Measurements from ENCODE around the gene CCL20. TPM values are rescaled to one million over a fixed set of nuclear protein-coding genes. Genes with fewer than 3 reads are reported as not detected.
"Not testable (repeated sequence)": the region's sequence is repeated elsewhere in the genome, so short reads cannot be mapped to it uniquely, and the experiment has no call there.

Gene CCL20
- total RNA-seq, 1 experiment from 2014 or later: 3.8 TPM

DNA sequence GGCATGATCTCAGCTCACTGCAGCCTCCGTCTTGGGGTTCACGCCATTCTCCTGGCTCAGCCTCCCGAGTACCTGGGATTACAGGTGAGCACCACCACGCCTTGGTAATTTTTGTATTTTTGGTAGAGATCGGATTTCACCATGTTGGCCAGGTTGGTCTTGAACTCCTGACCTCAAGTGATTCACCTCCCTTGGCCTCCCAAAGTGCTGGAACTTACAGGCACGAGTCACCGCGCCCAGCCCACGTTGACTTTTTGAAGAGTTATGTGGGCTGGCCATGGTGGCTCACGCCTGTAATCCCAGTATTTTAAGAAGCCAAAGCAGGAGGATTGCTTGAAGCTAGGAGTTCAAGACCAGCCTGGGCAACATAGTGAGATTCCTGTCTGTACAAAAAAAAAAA, 20.8 kb downstream of the CCL20 start:
- DNase-seq (ENCODE audit: low read depth): peak; percentile 61

DNA sequence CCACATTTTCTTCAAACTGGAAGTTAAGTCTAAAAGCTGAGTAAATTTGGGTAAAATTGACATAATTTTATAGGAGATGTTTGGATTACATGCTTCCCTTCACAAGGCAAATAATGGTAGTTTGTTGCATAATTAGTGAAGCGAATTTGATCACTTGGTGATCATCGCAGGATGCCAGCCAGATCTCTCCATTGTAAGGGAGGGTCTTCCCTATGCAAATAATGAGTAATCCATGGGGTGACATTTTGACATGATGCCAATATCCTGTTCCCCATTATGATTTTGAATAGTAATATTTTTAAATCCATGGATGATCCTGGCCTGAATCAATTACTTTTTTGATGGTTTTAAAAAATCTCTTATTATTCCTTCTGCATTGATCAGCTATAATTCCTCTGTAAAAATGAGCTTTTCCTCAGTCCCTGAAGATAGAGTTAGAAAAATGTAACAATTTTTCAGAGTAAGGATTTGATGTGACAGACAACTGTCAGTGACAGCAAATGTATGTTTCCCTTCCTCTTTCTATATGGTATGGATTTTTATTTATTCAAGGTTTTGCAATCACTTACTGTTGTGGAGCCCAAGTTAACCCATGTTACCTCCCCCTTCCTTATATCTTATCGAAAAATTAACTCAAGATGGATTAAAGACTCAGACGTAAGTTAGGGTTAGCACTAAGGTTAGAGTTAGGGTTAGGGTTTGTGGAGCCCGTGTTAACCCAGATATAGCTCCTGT, 21.4 kb downstream of the CCL20 start:
- DNase-seq (ENCODE audit: low read depth): no peak

DNA sequence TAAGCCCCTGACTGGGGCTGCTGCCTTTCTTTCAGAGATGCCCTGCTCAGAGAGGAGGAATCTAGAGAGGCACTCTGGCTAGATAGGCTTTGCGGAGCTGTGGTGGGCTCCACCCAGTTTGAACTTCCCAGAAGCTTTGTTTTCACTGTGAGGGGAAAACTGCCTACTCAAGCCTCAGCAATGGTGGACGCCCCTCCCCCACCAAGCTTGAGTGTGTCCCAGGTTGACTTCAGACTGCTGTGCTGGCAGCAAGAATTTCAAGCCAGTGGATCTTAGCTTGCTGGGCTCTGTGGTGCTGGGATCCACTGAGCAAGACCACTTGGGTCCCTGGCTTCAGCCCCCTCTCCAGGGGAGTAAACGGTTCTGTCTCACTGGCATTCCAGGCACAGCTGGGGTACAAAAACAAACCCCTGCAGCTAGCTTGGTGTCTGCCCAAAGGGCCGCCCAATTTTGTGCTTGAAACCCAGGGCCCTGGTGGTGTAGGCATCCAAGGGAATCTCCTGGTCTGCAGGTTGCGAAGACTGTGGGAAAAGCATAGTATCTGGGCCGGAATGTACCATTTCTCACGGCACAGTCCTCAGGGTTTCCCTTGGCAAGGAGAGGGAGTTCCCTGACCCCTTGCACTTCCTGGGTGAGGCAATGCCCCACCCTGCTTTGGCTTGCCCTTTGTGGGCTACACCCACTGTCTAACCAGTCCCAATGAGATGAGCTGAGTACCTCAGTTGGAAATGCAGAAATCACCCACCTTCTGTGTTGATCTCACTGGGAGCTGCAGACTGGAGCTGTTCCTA, 25.9 kb downstream of the CCL20 start:
- DNase-seq (ENCODE audit: low read depth): not testable (repeated sequence)

DNA sequence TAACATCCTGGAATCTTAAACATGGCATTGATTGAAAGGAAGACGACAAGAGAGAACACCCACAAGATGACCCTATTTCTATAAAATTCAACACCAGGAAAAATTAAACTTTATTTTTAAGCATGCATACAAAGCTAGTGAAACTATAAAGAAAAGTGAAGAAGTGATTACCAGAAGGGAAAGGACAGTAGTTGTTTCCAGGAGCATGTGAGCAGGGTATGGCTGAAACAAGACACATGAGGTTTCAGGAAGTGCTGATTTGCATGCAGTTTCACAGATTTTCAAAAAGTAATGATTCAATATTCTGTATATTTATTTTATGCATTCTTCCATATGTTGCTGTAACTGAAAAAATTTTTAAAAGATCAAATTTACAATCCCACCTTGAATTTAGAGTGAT, 33.2 kb downstream of the CCL20 start:
- no peak for DNase-seq (ENCODE audit: low read depth)

DNA sequence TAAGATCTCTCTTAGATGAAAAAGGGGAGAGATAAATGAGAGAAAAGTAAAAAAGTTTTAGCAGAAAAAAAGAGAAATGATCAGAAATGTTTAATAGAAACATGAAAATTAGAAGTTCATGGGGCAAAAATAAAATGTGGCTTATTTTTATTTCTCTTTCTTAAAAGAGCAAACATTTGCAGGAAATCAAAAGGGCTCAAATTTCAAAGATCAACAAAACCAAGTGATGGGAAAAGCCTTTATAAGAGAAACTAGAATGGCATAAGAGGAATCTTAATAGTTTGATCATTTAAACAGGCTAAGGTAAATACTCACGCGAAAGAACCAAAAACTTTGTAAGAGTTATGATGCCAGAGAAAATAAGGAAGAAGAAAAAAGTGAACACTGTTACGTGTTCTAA, 34.5 kb downstream of the CCL20 start:
- DNase-seq (ENCODE audit: low read depth): no peak

DNA sequence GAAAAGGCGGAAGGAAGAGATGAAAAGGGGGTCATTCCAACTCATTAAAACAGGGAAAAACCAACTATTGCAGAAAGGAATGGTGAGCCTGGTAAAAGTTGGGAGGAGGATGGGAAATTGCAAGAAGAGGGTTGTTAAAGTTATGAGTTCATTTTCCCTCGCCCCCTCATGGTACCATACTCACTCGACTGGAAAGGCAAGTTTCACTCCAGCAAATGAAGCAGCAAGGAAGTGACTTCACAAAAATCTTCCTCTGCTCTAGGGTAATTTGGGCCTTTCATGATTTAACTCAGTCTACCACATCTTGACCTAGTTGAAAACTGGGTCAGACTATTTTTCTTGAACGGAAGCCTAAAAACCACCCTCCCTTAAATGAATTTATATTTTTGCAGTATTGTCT, 34.9 kb downstream of the CCL20 start:
- DNase-seq (ENCODE audit: low read depth): no peak

DNA sequence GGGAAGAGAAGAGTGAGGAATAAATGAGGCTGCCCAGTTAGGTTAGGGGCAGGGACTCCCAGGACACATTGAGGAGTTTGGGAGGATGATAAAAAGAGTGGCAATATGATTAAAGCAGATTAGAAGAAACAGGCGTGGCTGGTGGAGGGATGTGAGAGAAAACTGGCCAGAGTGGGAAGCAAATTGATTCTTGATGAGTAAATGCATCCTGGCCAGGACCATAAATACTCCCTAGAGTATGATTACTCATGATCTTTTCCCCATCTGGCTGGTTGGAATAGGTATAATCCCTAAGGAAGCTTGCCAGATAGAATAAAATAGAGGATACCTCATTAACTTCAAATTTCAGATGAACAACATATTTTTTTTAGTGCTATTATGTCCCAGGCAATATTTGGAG, 36.3 kb downstream of the CCL20 start:
- DNase-seq (ENCODE audit: low read depth): peak; percentile 62

DNA sequence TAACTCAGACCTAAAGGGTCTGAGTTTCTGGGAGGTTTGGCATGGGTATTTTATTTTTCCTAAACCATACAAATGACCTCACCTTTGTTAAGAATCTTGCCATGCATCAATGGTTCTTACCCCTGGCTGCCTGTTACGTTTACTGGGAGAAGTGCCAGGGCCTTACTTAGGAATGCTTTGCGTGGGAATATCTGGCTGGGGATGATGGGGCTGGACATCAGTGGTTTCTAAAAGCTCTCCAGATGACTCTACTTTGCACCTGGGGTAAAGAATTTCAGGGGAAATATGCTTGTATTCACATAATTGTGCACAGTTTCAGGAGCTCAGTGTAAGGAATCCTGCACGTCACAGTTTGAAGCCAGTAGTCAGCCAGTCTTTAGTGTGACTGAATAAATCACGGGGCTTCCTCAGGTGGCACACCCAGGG, 39.6 kb downstream of the CCL20 start:
- peak; percentile 93 for DNase-seq (ENCODE audit: low read depth)

DNA sequence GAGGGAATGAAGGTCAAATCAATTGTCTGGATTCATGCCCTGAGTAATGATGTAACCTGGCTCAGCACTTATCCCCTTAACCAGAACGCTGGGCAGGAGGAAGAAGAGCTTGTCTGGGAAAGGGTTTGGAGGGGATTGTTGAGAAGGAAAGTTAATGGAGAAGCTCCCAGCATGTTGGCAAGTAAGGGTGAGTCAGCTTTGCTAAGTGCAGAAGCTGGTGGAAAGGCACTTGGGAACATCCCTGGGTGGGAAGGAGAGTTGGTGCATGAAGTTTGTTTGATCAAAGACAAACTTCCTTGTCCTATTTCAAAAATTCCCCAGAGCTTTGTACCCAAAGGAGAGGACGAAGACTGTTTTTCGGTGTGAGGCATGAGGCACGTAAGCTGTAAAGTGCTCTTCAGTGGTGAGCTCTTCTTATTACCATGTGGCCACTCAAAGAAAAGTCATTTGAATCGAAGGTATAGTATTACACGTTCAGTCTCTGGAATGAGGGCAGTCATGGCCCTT, 40.2 kb downstream of the CCL20 start:
- peak; percentile 70 for DNase-seq (ENCODE audit: low read depth)

DNA sequence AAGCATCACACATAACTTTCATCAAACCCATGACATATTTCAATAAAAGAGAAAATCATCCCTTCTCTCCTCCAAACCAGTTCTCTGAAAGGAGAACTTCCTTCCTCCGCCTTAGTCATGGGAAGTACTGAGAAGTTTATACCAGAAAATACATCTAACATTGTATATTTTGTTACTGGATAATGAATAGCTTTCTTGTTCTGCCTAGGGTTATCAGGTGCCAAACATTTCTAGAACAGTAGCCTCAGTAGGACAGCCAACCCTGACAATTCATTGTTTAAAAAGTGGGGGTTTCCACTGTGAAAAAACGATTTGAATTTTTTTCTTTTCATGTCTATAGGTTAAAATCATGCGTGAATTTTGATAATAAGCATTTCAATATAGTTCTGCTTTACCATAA, 41.8 kb downstream of the CCL20 start:
- DNase-seq (ENCODE audit: low read depth): no peak

DNA sequence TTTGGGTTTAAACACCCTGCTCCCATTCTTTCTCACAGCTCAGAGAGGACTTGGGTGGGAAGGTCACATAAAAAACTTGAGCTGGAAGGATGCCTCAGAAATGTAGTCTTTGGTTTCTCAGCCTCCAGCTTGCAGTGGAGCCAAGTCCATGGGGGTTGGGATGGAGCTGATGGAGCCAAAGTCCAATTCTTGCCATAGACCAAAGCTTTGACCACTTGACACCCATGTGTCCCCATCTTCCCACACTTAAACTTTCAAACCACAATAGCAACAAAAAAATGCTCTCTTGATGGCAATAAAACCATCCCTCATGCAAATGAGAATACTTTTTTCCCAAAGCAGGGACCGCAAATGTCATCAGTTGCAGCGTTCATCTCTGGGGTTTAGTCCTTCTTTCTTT, 43.1 kb downstream of the CCL20 start:
- no peak for DNase-seq (ENCODE audit: low read depth)

DNA sequence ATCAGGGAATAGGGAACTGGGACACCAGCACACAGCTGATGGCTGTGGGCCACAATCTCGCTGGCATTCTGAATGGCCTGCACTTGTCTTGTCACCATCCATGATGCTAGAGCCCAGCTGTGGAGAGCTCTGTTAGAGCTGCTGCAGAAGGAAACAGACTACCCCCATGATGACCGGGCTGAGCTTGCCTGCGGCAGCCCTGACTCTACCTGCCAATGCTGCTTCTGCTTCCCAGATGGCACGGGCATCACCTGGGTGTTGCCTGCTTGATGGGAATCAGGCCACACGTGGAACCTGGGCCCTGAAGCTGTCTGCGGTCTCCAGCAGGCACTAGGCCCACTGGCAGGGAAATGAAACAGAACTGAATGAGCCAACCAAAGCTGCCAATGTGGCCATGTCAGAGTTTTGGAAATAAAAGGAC, 46.6 kb downstream of the CCL20 start:
- DNase-seq (ENCODE audit: low read depth): no peak

DNA sequence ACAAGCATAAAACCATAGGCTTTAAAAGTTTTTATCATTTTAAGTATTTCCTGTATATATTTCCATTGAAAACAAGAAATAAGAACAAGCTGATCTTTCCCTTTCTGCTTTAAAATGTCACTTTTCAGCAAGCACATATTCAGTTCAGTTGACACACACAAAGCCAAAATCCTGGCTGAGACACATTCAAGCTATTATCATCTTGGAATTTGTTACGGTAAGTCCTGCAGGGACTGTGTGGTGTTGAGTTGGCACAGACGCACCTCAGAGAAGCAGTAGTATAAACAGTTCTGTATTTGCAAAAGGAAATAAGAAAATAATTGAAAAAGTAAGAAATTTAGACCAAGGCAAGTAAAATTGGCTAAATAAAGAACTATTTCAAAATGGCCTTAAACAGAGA, 47.4 kb downstream of the CCL20 start:
- no peak for DNase-seq (ENCODE audit: low read depth)

DNA sequence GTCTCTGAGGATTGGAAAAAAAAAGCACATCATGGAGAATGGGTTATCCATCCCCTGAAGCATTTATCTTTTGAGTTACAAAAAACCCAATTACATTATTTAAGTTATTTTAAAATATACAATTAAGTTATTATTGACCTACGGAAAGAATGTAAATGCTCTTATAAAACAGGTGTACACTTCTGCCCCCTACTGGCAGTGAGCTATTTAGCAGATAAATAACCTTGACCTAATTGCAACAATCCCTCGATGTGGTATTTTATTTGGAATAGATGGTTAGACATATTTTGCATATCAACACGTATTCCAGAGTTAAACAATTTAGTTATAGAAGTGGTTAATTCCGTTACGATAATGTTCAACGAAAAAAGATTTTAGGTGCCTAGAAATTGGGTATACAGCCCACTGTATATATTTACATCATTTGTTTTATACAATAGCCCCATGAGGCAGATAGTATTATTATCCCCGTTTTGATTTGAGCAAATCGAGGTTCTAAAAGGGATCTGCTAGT, 48.6 kb downstream of the CCL20 start:
- DNase-seq (ENCODE audit: low read depth): peak; percentile 47

DNA sequence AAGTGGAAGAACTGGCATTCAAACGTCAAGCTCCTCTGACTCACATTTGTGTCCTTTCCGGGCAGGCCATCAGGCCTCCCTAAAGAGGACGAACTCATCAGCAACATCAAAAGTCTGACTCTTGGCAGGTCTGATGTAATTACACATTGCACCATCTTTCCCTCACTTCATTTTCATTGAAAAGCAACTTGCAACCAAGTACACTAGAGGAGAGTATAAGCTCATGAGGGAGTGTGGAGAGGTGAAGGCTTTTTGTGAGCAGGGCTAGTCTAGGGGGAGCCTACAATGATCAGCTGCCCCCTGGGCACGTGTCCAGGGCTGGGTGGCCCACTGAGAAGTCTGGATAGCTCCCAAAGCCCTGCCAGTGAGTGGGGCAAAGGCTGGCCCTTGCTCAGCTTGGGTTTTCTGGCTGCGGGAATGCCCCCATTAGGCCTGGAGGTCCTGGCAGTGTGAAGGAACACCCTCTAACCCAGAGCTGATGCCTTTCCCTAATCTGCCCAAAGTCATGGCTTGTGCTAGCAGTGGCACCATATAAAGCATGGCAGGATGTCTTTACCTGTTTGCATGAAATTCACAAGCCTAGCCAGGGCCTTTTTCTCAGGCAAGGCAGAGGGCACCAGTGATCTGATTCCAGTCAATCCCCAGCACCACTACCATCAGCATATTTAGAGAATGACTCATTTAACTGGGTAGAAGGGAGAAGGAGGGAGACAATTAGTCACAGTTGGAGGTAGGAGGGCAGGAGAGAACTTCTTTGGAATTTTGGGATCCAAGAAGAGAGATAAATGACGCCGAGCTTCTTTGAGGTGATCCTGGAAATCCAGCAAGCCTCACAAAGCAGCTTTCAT, 49.3 kb downstream of the CCL20 start:
- peak; percentile 83 for DNase-seq (ENCODE audit: low read depth)

DNA sequence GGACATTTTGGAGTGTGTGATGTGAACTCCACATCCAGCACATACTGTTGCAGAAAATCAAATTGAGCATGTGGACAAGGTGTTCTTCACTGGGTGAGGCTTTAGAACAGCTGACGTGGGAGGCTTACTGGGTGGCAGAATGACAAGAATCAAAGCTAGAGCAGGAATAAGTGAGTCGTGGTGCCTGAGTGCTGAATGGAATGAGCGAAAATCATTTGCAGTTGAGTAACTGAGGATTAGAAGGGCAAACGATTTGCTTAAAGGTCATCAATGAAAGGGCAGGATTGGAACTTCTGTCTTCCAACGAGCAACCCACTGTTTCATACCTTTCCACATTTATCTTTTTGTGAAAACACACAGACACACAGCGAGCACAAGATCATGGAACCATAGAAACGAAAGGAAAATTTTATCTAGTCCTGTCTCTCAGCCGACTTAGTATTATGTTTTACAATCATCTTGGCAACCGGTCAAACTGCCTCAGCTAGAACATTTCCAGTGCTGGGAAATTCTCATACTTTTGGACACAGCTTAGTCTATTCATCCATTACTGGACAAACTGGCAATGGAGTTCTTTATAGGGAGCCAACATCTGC, 50.6 kb downstream of the CCL20 start:
- no peak for DNase-seq (ENCODE audit: low read depth)

DNA sequence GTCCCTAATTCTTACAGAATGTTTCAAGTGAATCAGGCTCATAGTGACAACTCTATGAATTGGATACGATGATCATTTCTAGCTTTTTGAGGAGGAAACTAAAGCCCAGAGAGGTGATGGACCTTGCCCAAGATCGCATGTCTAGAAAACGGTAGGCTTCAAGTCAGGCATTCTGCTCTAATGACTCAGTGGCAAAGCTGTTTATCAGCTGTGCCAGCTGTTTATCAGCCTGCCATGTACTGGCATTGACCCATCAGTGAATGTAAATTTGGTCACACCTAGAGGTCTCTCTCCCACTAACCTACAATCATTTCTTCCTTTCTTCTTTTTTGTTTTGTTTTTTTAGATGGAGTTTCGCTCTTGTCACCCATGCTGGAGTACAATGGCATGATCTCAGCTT, 51.6 kb downstream of the CCL20 start:
- no peak for DNase-seq (ENCODE audit: low read depth)
